Bronchial epithelial cell (primary cell): ENCODE data around the gene GREM2. TPM values are rescaled to one million over a fixed set of nuclear protein-coding genes. Genes with fewer than 3 reads are reported as not detected.

Source experiments
- DNase-seq: peaks from one replicate; pipeline ENCODE4 v3.0.0-alpha.2; 2010; ENCODE audit warnings: low read depth
- FAIRE-seq: peaks from 2 replicates; lab custom pipeline; 2011; peaks lifted over from hg19 to GRCh38; lab: Jason Lieb, UNC
- H3K27me3 ChIP-seq: 2 replicates; pipeline ENCODE4 v1.5.1; 2011; ENCODE audit warnings: low read length; ENCODE audit not compliant: control insufficient read depth, insufficient read depth
- H3K36me3 ChIP-seq: 2 replicates; pipeline ENCODE4 v1.5.1; 2011; ENCODE audit warnings: low read length; ENCODE audit not compliant: control insufficient read depth, insufficient read depth
- H3K4me3 ChIP-seq: 2 replicates; pipeline ENCODE4 v1.5.1; 2011; ENCODE audit warnings: mild to moderate bottlenecking, low read depth, low read length, control low read depth
- CTCF ChIP-seq: IDR thresholded peaks from 2 replicates; pipeline ENCODE4 v1.5.1; 2011; ENCODE audit warnings: mild to moderate bottlenecking, moderate library complexity, low read length, control low read depth, inconsistent platforms; ENCODE audit not compliant: insufficient read depth, severe bottlenecking
- total RNA-seq: library from RNA; depleted of rRNA; stranded (reverse); fragments of >200 nt; gene quantifications from 2 replicates; pipeline ENCODE4 v1.2.1, GENCODE V29; 2014

Gene GREM2
- total RNA-seq, 1 donor from 2014 or later, result not detected

DNA sequence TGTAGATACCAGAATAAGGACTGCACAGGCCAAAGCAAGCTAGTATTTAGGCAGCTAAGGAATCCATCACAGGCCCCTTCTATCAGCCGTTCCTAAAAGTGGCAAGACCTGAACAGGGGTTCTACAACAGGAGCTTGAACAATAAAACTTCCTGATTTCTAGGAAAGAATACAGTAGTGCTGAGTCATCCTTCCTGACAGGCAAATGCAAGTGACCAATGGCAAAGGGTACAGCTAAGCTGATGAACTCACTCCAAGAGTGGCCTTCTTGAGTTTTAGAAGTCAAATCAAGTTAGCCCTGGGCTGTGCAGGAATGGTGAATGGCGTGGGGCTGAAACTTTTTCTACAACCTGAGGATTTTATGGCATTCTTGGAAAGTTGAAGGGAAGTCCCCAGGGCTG lies 112.9 kb downstream of the GREM2 start:
- Histone ChIP-seq H3K4me3 (no peak overlapping the region), H3K27me3 (no peaks in the 10 kb centered on the region), H3K36me3 (no peaks in the 10 kb centered on the region)
- DNase-seq (peak; percentile 55), FAIRE-seq (peak; percentile 40)
- TF ChIP-seq CTCF, result no peak

- DNase-seq (no peak), FAIRE-seq (no peak)
- Histone ChIP-seq H3K4me3 (no peak overlapping the region), H3K27me3 (no peaks in the 10 kb centered on the region), H3K36me3 (no peaks in the 10 kb centered on the region)
- no peak for TF ChIP-seq CTCF
These were observed 113.6 kb downstream of the GREM2 start for GRCh38 chr1:240498335-240498734.

- H3K4me3 ChIP-seq, result no peak overlapping the region
- DNase-seq (no peak), FAIRE-seq (peak; percentile 60)
- H3K36me3 ChIP-seq, result no peaks in the 10 kb centered on the region
- no peaks in the 10 kb centered on the region for H3K27me3 ChIP-seq
- TF ChIP-seq CTCF, result no peak
These were observed 114.0 kb downstream of the GREM2 start for GRCh38 chr1:240497908-240498307.

- no peak overlapping the region for H3K4me3 ChIP-seq
- no peaks in the 10 kb centered on the region for H3K27me3 ChIP-seq
- no peaks in the 10 kb centered on the region for H3K36me3 ChIP-seq
- no peak for DNase-seq
- TF ChIP-seq CTCF, result no peak
- FAIRE-seq, result no peak
These were observed 115.0 kb downstream of the GREM2 start for GRCh38 chr1:240496941-240497340.

DNA sequence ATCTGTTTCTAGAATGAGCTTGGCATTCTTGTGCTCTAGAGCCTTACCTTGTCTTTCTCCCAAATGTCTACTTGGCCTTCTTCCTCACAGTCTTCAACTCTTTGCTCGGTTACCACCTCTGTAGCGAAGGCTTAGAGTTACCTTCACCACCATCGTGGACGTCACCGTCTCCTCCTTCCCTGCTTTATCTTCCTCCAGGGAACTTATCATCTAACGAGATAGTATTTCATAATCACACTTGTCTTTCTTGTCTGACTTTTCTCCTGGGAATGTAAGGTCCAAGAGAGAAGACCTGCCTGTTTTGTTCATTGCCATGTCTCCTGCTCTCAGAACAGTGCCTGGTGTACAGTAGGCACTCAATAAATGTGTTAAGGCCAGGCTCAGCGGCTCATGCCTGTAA lies 115.6 kb downstream of the GREM2 start:
- FAIRE-seq (no peak), DNase-seq (no peak)
- no peaks in the 10 kb centered on the region for H3K36me3 ChIP-seq
- no peak for TF ChIP-seq CTCF
- no peak overlapping the region for H3K4me3 ChIP-seq
- H3K27me3 ChIP-seq, result no peaks in the 10 kb centered on the region

- Histone ChIP-seq H3K27me3 (no peaks in the 10 kb centered on the region), H3K36me3 (no peaks in the 10 kb centered on the region), H3K4me3 (no peak overlapping the region)
- no peak for FAIRE-seq
- no peak for DNase-seq
- no peak for TF ChIP-seq CTCF
These were observed 116.4 kb downstream of the GREM2 start for GRCh38 chr1:240495601-240496000.
